Measurements from ENCODE around the gene TRPC6. TPM values are rescaled to one million over a fixed set of nuclear protein-coding genes. Genes with fewer than 3 reads are reported as not detected.

The TRPC6 gene
- total RNA-seq, 1 donor from 2014 or later = 0.22 TPM

- Histone ChIP-seq H3K27ac (replicated peaks) (peak overlapping the region; percentile 56), H3K9me3 (replicated peaks) (peaks cover 16% of the 10 kb centered on the region), H3K4me1 (peaks cover 12% of the 10 kb centered on the region), H3K4me3 (peak overlapping the region; percentile 68), H3K27me3 (ENCODE audit: low read depth) (peaks cover 58% of the 10 kb centered on the region), H3K36me3 (no peaks in the 10 kb centered on the region)
- intact Hi-C loops (cut with micrococcal nuclease) = no loop called here
- TF ChIP-seq CTCF (IDR thresholded peaks at IDR 0.05; ENCODE audit: borderline replicate concordance) = no peak
- DNase-seq = peak; percentile 14
Measured at GRCh38 chr11:101582236-101582988, 1.4 kb downstream of the TRPC6 start.

- Histone ChIP-seq H3K27ac (replicated peaks) (no peak overlapping the region), H3K4me3 (no peak overlapping the region), H3K27me3 (ENCODE audit: low read depth) (peaks cover 16% of the 10 kb centered on the region), H3K9me3 (replicated peaks) (peaks cover 16% of the 10 kb centered on the region), H3K36me3 (no peaks in the 10 kb centered on the region), H3K4me1 (no peaks in the 10 kb centered on the region)
- intact Hi-C loops (cut with micrococcal nuclease) = no loop called here
- TF ChIP-seq CTCF (IDR thresholded peaks at IDR 0.05; ENCODE audit: borderline replicate concordance) = no peak
- DNase-seq = no peak
Measured at GRCh38 chr11:101577461-101577860, 6.3 kb downstream of the TRPC6 start.

- Histone ChIP-seq H3K4me1 (no peaks in the 10 kb centered on the region), H3K27ac (replicated peaks) (no peak overlapping the region), H3K9me3 (replicated peaks) (peaks cover 19% of the 10 kb centered on the region), H3K36me3 (no peaks in the 10 kb centered on the region), H3K4me3 (no peak overlapping the region), H3K27me3 (ENCODE audit: low read depth) (peaks cover 6% of the 10 kb centered on the region)
- no peak for DNase-seq
- intact Hi-C loops (cut with micrococcal nuclease) = no loop called here
- no peak for TF ChIP-seq CTCF (IDR thresholded peaks at IDR 0.05; ENCODE audit: borderline replicate concordance)
Measured at GRCh38 chr11:101576456-101576855, 7.4 kb downstream of the TRPC6 start.

- Histone ChIP-seq H3K27me3 (ENCODE audit: low read depth) (no peaks in the 10 kb centered on the region), H3K4me1 (no peaks in the 10 kb centered on the region), H3K36me3 (no peaks in the 10 kb centered on the region), H3K27ac (replicated peaks) (no peak overlapping the region), H3K9me3 (replicated peaks) (peaks cover 22% of the 10 kb centered on the region), H3K4me3 (no peak overlapping the region)
- DNase-seq = no peak
- no peak for TF ChIP-seq CTCF (IDR thresholded peaks at IDR 0.05; ENCODE audit: borderline replicate concordance)
- intact Hi-C loops (cut with micrococcal nuclease) = no loop called here
Measured at GRCh38 chr11:101574886-101575285, 8.9 kb downstream of the TRPC6 start.

GRCh38 chr11:101567071-101567470, 16.7 kb downstream of the TRPC6 start:
- H3K36me3 ChIP-seq = no peaks in the 10 kb centered on the region
- no peak for DNase-seq
- H3K27ac ChIP-seq (replicated peaks) = no peak overlapping the region
- H3K4me1 ChIP-seq = no peaks in the 10 kb centered on the region
- intact Hi-C loops (cut with micrococcal nuclease) = no loop called here
- peaks cover 28% of the 10 kb centered on the region for H3K9me3 ChIP-seq (replicated peaks)
- TF ChIP-seq CTCF (IDR thresholded peaks at IDR 0.05; ENCODE audit: borderline replicate concordance) = no peak
- no peaks in the 10 kb centered on the region for H3K27me3 ChIP-seq (ENCODE audit: low read depth)
- H3K4me3 ChIP-seq = no peak overlapping the region
